Natural killer cell (primary cell): Measurements from ENCODE around the gene ZBTB8A. TPM values are rescaled to one million over a fixed set of nuclear protein-coding genes. Genes with fewer than 3 reads are reported as not detected.

Experiments used
- ATAC-seq, 3 donors: fragments of 150-1000 bp in 2 of 3; fragments of 200-7000 bp in 1 of 3; cut with Tn5 transposase; 1 replicate in 1 of 3; 2 replicates in 2 of 3; pipeline ENCODE4 v1.10.0; 2021; ENCODE audit warnings: mild to moderate bottlenecking in 2 of 3, moderate library complexity in 2 of 3
- DNase-seq, 2 donors: peaks; one replicate each; pipeline versions ENCODE4 v3.0.0 to v3.0.0-alpha.2; 2013 to 2021; ENCODE audit warnings: mixed read lengths in 1 of 2
- H3K27ac ChIP-seq: one replicate; pipeline ENCODE4 v1.5.1; 2013; ENCODE audit warnings: mild to moderate bottlenecking, low read length
- H3K27me3 ChIP-seq: one replicate; pipeline ENCODE4 v1.6.1; 2013; ENCODE audit warnings: low read length; ENCODE audit not compliant: control insufficient read depth, insufficient read depth
- H3K36me3 ChIP-seq: one replicate; pipeline ENCODE4 v1.6.1; 2013; ENCODE audit warnings: low read length; ENCODE audit not compliant: control insufficient read depth, insufficient read depth
- H3K4me1 ChIP-seq: one replicate; pipeline ENCODE4 v1.6.1; 2013; ENCODE audit warnings: low read length; ENCODE audit not compliant: control insufficient read depth, insufficient read depth
- H3K4me3 ChIP-seq: one replicate; pipeline ENCODE4 v1.5.1; 2013; ENCODE audit warnings: low read length
- H3K9me3 ChIP-seq: one replicate; pipeline ENCODE4 v1.6.1; 2013; ENCODE audit warnings: low read length; ENCODE audit not compliant: control insufficient read depth, insufficient read depth
- H3K27ac Mint-ChIP-seq, 2 donors: one replicate each; pipeline ENCODE4 v1.8.0; 2022; ENCODE audit warnings: mild to moderate bottlenecking in 2 of 2, mixed read lengths in 2 of 2, moderate library complexity in 1 of 2
- H3K27me3 Mint-ChIP-seq, 2 donors: one replicate each; pipeline ENCODE4 v1.8.0; 2022; ENCODE audit warnings: low read depth in 2 of 2, mixed read lengths in 2 of 2
- H3K36me3 Mint-ChIP-seq: one replicate; pipeline ENCODE4 v1.8.0; 2022; ENCODE audit warnings: mixed read lengths
- H3K4me1 Mint-ChIP-seq, 2 donors: one replicate each; pipeline ENCODE4 v1.8.0; 2022; ENCODE audit warnings: mixed read lengths in 2 of 2
- H3K4me3 Mint-ChIP-seq: one replicate; pipeline ENCODE4 v1.8.0; 2022; ENCODE audit warnings: mild to moderate bottlenecking, moderate library complexity, mixed read lengths
- H3K9me3 Mint-ChIP-seq, 2 donors: one replicate each; pipeline ENCODE4 v1.8.0; 2022; ENCODE audit warnings: mixed read lengths in 2 of 2
- CTCF ChIP-seq: fragments of 200-600 bp; IDR thresholded peaks from one replicate; pipeline ENCODE4 v1.8.0; 2022; ENCODE audit warnings: antibody characterized with exemption
- WGBS: methylation state at CpG from one replicate; pipeline ENCODE4 v1.1.7; 2013; ENCODE audit warnings: missing lambda C conversion rate; ENCODE audit not compliant: insufficient coverage; 5-methylcytosine and 5-hydroxymethylcytosine counted together
- intact Hi-C: fragments of 100-400 bp; cut with micrococcal nuclease; formaldehyde crosslinking; loops from one replicate; pipeline ENCODE4 v1.14.2; 2022
- total RNA-seq, 4 donors: library from RNA; stranded (reverse); fragments of 120-200 nt in 1 of 4; gene quantifications; one replicate each; pipeline versions ENCODE4 v1.2.3 to v1.2.4, GENCODE V29; 2013 to 2022

The ZBTB8A gene
- total RNA-seq, 3 donors from 2014 or later (not counting 1 experiment from before 2014, with no cell fraction given), result 0.16 to 0.50 (median 0.33) TPM

GRCh38 chr1:32557812-32558211 lies 18.6 kb downstream of the ZBTB8A start:
- H3K27me3 Mint-ChIP-seq, result no peaks in the 10 kb centered on the region
- Histone ChIP-seq H3K4me3 (no peak overlapping the region), H3K9me3 (no peaks in the 10 kb centered on the region), H3K27ac (no peak overlapping the region), H3K4me1 (no peaks in the 10 kb centered on the region), H3K27me3 (no peaks in the 10 kb centered on the region), H3K36me3 (no peaks in the 10 kb centered on the region)
- H3K4me1 Mint-ChIP-seq, result no peaks in the 10 kb centered on the region
- intact Hi-C loops, result no loop called here
- H3K36me3 Mint-ChIP-seq, result no peaks in the 10 kb centered on the region
- no peak for TF ChIP-seq CTCF
- no CpG with 5 or more reads among the region's 1 CpG for WGBS
- no peaks in the 10 kb centered on the region for H3K9me3 Mint-ChIP-seq
- DNase-seq, result no peak
- H3K4me3 Mint-ChIP-seq, result no peak overlapping the region
- H3K27ac Mint-ChIP-seq, result no peak overlapping the region
- no peak for ATAC-seq

- Histone ChIP-seq H3K27ac (no peak overlapping the region), H3K36me3 (no peaks in the 10 kb centered on the region), H3K9me3 (no peaks in the 10 kb centered on the region), H3K27me3 (no peaks in the 10 kb centered on the region), H3K4me3 (no peak overlapping the region), H3K4me1 (no peaks in the 10 kb centered on the region)
- no peak overlapping the region for H3K4me3 Mint-ChIP-seq
- ATAC-seq, result no peak
- H3K36me3 Mint-ChIP-seq, result no peaks in the 10 kb centered on the region
- WGBS, result 50% methylated on average over 1 of the region's 2 CpGs
- H3K9me3 Mint-ChIP-seq, result no peaks in the 10 kb centered on the region
- intact Hi-C loops, result no loop called here
- DNase-seq, result no peak
- H3K27ac Mint-ChIP-seq, result no peak overlapping the region
- H3K4me1 Mint-ChIP-seq, result no peaks in the 10 kb centered on the region
- TF ChIP-seq CTCF, result no peak
- no peaks in the 10 kb centered on the region for H3K27me3 Mint-ChIP-seq
Observed at GRCh38 chr1:32568929-32569328, 29.7 kb downstream of the ZBTB8A start.

GRCh38 chr1:32580348-32581017 lies 41.3 kb downstream of the ZBTB8A start:
- H3K4me3 Mint-ChIP-seq, result no peak overlapping the region

More at GRCh38 chr1:32580348-32581017, 41.3 kb downstream of the ZBTB8A start:
- Mint-ChIP-seq H3K4me1 (no peaks in the 10 kb centered on the region), H3K9me3 (no peaks in the 10 kb centered on the region), H3K27ac (no peak overlapping the region), H3K27me3 (no peaks in the 10 kb centered on the region), H3K36me3 (no peaks in the 10 kb centered on the region)
- TF ChIP-seq CTCF, result no peak
- Histone ChIP-seq H3K4me1 (no peaks in the 10 kb centered on the region), H3K36me3 (no peaks in the 10 kb centered on the region), H3K27me3 (no peaks in the 10 kb centered on the region), H3K27ac (no peak overlapping the region), H3K9me3 (no peaks in the 10 kb centered on the region), H3K4me3 (no peak overlapping the region)
- ATAC-seq (no peak), DNase-seq (no peak)
- intact Hi-C loops, result no loop called here
- WGBS, result 92% methylated on average over 9 of the region's 10 CpGs
